Spleen (tissue), 7 donors: ENCODE measurements around the gene CENPP.

Source experiments
- POLR2A ChIP-seq, 3 donors: fragments of 450-650 bp; IDR thresholded peaks; one replicate each; pipeline ENCODE4 v1.5.1; 2017; ENCODE audit warnings: antibody characterized with exemption in 3 of 3, mild to moderate bottlenecking in 1 of 3
- POLR2AphosphoS5 ChIP-seq, 3 donors: sonication (generic); formaldehyde crosslinking; IDR thresholded peaks; one replicate each; pipeline ENCODE4 v1.5.1; 2017; ENCODE audit warnings: antibody characterized with exemption in 3 of 3
- TF ChIP-seq, protein P1 (sequence below), 11 experiments: fragments of 200-600 bp in 7 of 11; fragments of 450-650 bp in 4 of 11; sonication (generic) in 4 of 11; IDR thresholded peaks in 8 of 11; conservative IDR thresholded peaks in 3 of 11; 1 replicate in 7 of 11; 2 replicates in 4 of 11; pipeline versions ENCODE4 v1.4.0 to v1.8.0; 2016 to 2021; ENCODE audit warnings: antibody characterized with exemption in 11 of 11, inconsistent platforms in 4 of 11, mild to moderate bottlenecking in 1 of 11
- donor health status: DM: no; HTN: no; CAD: no; lungs with moderate emphysema.
- donor health status: DM: no; HTN: no; CAD: no.
- donor health status: DM: no; HTN: no; CAD: no.

DNA sequence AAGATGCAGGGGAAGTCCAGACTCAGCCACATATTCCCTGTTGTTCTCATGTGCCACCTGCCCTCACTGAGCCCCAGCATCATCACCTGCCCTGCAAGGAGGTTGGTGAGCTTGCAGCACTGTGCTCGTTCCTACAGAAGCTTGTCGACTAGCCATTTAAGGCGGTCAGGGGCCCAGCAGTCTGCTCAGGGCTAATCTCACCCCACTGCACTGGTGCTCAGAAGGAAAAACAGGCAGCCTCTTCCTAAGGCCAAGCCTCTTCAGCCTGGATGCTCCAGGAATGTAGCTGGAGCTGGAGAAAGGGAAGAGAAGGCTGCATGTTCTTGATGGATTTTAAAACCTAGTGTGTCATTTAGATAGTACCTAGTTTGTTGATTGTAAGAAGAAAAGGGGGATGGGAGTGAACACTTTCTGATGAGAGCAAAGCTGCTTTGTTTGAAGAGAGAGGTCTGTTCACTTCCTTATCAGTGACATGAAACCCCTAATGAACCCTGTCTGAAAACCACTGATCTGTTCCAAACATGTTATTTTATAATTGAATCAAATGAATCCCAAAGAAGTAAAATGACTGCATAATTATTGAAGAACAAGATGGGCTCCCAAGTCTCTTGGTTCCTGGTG is 167.1 kb downstream of the CENPP start:
- TF ChIP-seq POLR2AphosphoS5 (IDR thresholded peaks at IDR 0.05) = no peak
- TF ChIP-seq, protein P1, sequence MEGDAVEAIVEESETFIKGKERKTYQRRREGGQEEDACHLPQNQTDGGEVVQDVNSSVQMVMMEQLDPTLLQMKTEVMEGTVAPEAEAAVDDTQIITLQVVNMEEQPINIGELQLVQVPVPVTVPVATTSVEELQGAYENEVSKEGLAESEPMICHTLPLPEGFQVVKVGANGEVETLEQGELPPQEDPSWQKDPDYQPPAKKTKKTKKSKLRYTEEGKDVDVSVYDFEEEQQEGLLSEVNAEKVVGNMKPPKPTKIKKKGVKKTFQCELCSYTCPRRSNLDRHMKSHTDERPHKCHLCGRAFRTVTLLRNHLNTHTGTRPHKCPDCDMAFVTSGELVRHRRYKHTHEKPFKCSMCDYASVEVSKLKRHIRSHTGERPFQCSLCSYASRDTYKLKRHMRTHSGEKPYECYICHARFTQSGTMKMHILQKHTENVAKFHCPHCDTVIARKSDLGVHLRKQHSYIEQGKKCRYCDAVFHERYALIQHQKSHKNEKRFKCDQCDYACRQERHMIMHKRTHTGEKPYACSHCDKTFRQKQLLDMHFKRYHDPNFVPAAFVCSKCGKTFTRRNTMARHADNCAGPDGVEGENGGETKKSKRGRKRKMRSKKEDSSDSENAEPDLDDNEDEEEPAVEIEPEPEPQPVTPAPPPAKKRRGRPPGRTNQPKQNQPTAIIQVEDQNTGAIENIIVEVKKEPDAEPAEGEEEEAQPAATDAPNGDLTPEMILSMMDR (IDR thresholded peaks at IDR 0.05 in 8 of 11, conservative IDR thresholded peaks at IDR 0.05 in 3 of 11) = no peak
- TF ChIP-seq POLR2A (IDR thresholded peaks at IDR 0.05) = no peak
